HepG2 (cell line): ENCODE measurements around the gene PPP1R9A. TPM values are rescaled to one million over a fixed set of nuclear protein-coding genes. Genes with fewer than 3 reads are reported as not detected.

ENCODE experiments used
- ATAC-seq: fragments of 200-7000 bp; cut with Tn5 transposase; 3 replicates; pipeline ENCODE4 v1.9.1; 2020; ENCODE audit warnings: mild to moderate bottlenecking, moderate library complexity
- BruUV-seq: library from RNA; stranded (reverse); fragments of 400-500 nt; replicated peaks from 2 replicates; lab custom pipeline; 2021; lab: Mats Ljungman, UMichigan
- CTCF ChIA-PET: fragments of 300-600 bp; formaldehyde crosslinking; extraction: SDS; loops from one replicate; lab custom pipeline; 2021; ENCODE audit warnings: low total read pairs, inconsistent platforms, low intra/inter-chr PET ratio; lab: Yijun Ruan, JAX
- POLR2A ChIA-PET: fragments of 350-600 bp; sonication (Branson Sonifier 250); formaldehyde crosslinking; loops from one replicate; lab custom pipeline; 2020; ENCODE audit warnings: antibody characterized with exemption, inconsistent platforms; lab: Yijun Ruan, JAX
- DNase-seq: peaks from one replicate; pipeline ENCODE4 v3.0.0-alpha.2; 2015; ENCODE audit warnings: low spot score
- FAIRE-seq: peaks from 3 replicates; lab custom pipeline; 2011; peaks lifted over from hg19 to GRCh38; lab: Jason Lieb, UNC
- H2AFZ ChIP-seq: one replicate; pipeline ENCODE4 v1.6.1; 2011; ENCODE audit warnings: low read length, inconsistent platforms
- H3K27ac ChIP-seq: fragments of 300-600 bp; 3 replicates; pipeline ENCODE4 v1.8.0; 2011; ENCODE audit warnings: mixed run types, mild to moderate bottlenecking, mixed read lengths, low read length, inconsistent platforms; ENCODE audit not compliant: insufficient read depth; ENCODE audit errors: extremely low read length
- H3K27me3 ChIP-seq, 2 experiments: fragments of 200-600 bp in 1 of 2; 2 replicates in 1 of 2; 3 replicates in 1 of 2; pipeline versions ENCODE4 v1.6.0 to v1.8.0; 2011; ENCODE audit warnings: low read length in 2 of 2, mild to moderate bottlenecking in 2 of 2, moderate library complexity in 2 of 2, inconsistent platforms in 1 of 2; ENCODE audit not compliant: insufficient read depth in 2 of 2, control insufficient read depth in 1 of 2
- H3K36me3 ChIP-seq, 2 experiments: fragments of 200-600 bp in 1 of 2; replicated peaks in 1 of 2; 2 replicates in 1 of 2; 3 replicates in 1 of 2; pipeline versions ENCODE4 v1.5.1 to v1.8.0; 2011; ENCODE audit warnings: low read length in 2 of 2, inconsistent platforms in 1 of 2; ENCODE audit not compliant: insufficient read depth in 2 of 2, control insufficient read depth in 1 of 2
- H3K4me1 ChIP-seq: 2 replicates; pipeline ENCODE4 v1.5.1; 2012; ENCODE audit warnings: low read length, inconsistent platforms; ENCODE audit not compliant: insufficient read depth
- H3K4me2 ChIP-seq: 2 replicates; pipeline ENCODE4 v1.6.0; 2011; ENCODE audit warnings: low read depth, low read length, inconsistent platforms
- H3K4me3 ChIP-seq, 3 experiments: fragments of 200-600 bp in 1 of 3; sonication (generic), shearing (Covaris generic) in 1 of 3; replicated peaks in 1 of 3; 2 replicates each; pipeline ENCODE4 v1.5.1; 2011 to 2016; ENCODE audit warnings: low read length in 3 of 3, inconsistent platforms in 2 of 3, low read depth in 2 of 3, mild to moderate bottlenecking in 2 of 3, control low read depth in 1 of 3, mixed read lengths in 1 of 3; ENCODE audit not compliant: insufficient read depth in 1 of 3
- H3K79me2 ChIP-seq: one replicate; pipeline ENCODE4 v1.6.1; 2011; ENCODE audit warnings: low read length, inconsistent platforms; ENCODE audit not compliant: insufficient read depth
- H3K9ac ChIP-seq: 2 replicates; pipeline ENCODE4 v1.6.0; 2011; ENCODE audit warnings: mild to moderate bottlenecking, low read depth, low read length, inconsistent platforms; ENCODE audit not compliant: insufficient read depth
- H3K9me3 ChIP-seq: 2 replicates; pipeline ENCODE4 v1.5.1; 2012; ENCODE audit warnings: mild to moderate bottlenecking, low read length
- H4K20me1 ChIP-seq: 2 replicates; pipeline ENCODE4 v1.6.0; 2011; ENCODE audit warnings: inconsistent platforms, mild to moderate bottlenecking, low read length, moderate library complexity; ENCODE audit not compliant: insufficient read depth
- AGO1 ChIP-seq: fragments of 200-400 bp; formaldehyde crosslinking; IDR thresholded peaks from 2 replicates; pipeline ENCODE4 v1.6.1; 2017; ENCODE audit warnings: mild to moderate bottlenecking, low read depth, low read length, moderate library complexity; ENCODE audit not compliant: poor library complexity, severe bottlenecking
- ATF7-NPFF ChIP-seq: sonication (generic); formaldehyde crosslinking; IDR thresholded peaks from 2 replicates; pipeline ENCODE4 v1.8.1; 2023; ENCODE audit warnings: mild to moderate bottlenecking, low read depth, missing genetic modification reagents, moderate library complexity
- HNF4A ChIP-seq: sonication (generic); formaldehyde crosslinking; IDR thresholded peaks from 2 replicates; pipeline ENCODE4 v1.4.0; 2020; ENCODE audit warnings: missing genetic modification reagents
- HOXD1 ChIP-seq: sonication (generic); formaldehyde crosslinking; IDR thresholded peaks from 2 replicates; pipeline ENCODE4 v1.5.0; 2020; ENCODE audit warnings: missing genetic modification reagents
- NR3C1 ChIP-seq: sonication (generic); formaldehyde crosslinking; IDR thresholded peaks from 2 replicates; pipeline ENCODE4 v1.4.0; 2020; ENCODE audit warnings: missing genetic modification reagents
- PHF20 ChIP-seq: sonication (generic); formaldehyde crosslinking; IDR thresholded peaks from 2 replicates; pipeline ENCODE4 v1.5.0; 2020; ENCODE audit warnings: mild to moderate bottlenecking, missing genetic modification reagents
- RFX1 ChIP-seq: fragments of 450-650 bp; IDR thresholded peaks from 2 replicates; pipeline ENCODE4 v1.6.1; 2017
- SALL2 ChIP-seq: sonication (generic); formaldehyde crosslinking; IDR thresholded peaks from 2 replicates; pipeline ENCODE4 v1.8.1; 2023; ENCODE audit warnings: mild to moderate bottlenecking, missing genetic modification reagents, inconsistent platforms
- ZFAT ChIP-seq: sonication (generic); formaldehyde crosslinking; conservative IDR thresholded peaks from 2 replicates; pipeline ENCODE4 v1.8.1; 2023; ENCODE audit warnings: missing genetic modification reagents, inconsistent platforms
- ZFP36L2 ChIP-seq: sonication (generic); formaldehyde crosslinking; IDR thresholded peaks from 2 replicates; pipeline ENCODE4 v1.4.0; 2020; ENCODE audit warnings: missing genetic modification reagents
- ZNF589 ChIP-seq: sonication (generic); formaldehyde crosslinking; conservative IDR thresholded peaks from 2 replicates; pipeline ENCODE4 v1.8.0; 2022; ENCODE audit warnings: mild to moderate bottlenecking, moderate library complexity, missing genetic modification reagents
- ZNF660 ChIP-seq: sonication (generic); formaldehyde crosslinking; IDR thresholded peaks from 2 replicates; pipeline ENCODE4 v1.5.1; 2020; ENCODE audit warnings: mild to moderate bottlenecking, low read depth, missing genetic modification reagents, borderline replicate concordance
- ZNF703 ChIP-seq: sonication (generic); formaldehyde crosslinking; IDR thresholded peaks from 2 replicates; pipeline ENCODE4 v1.5.1; 2020; ENCODE audit warnings: missing genetic modification reagents, mild to moderate bottlenecking, moderate library complexity, borderline replicate concordance
- ZNF775 ChIP-seq: sonication (generic); formaldehyde crosslinking; IDR thresholded peaks from 2 replicates; pipeline ENCODE4 v1.4.0; 2020; ENCODE audit warnings: missing genetic modification reagents, mild to moderate bottlenecking, moderate library complexity, borderline replicate concordance
- ZNF780A ChIP-seq: sonication (generic); formaldehyde crosslinking; IDR thresholded peaks from 2 replicates; pipeline ENCODE4 v1.8.0; 2022; ENCODE audit warnings: mild to moderate bottlenecking, missing genetic modification reagents, moderate library complexity
- WGBS: methylation state at CpG from one replicate; pipeline ENCODE4 v1.1.6; 2017; ENCODE audit warnings: low lambda C conversion rate; 5-methylcytosine and 5-hydroxymethylcytosine counted together
- in situ Hi-C: cut with HindIII; loops from 2 replicates; pipeline ENCODE4 v1.10.0; 2017; ENCODE audit warnings: low pct_unique_long_range_greater_than_20kb; ENCODE audit not compliant: extremely low pct_ligation_motif_present
- intact Hi-C: fragments of 100-400 bp; cut with micrococcal nuclease; formaldehyde crosslinking; loops from one replicate; pipeline ENCODE4 v1.10.0; 2022; ENCODE audit not compliant: unreplicated experiment
- polyA plus RNA-seq, 8 experiments: library from polyadenylated mRNA; depleted of rRNA in 3 of 8; stranded (reverse) in 7 of 8; unstranded in 1 of 8; fragments of >200 nt; fragmentation: Illumina TruSeq in 4 of 8; extraction: Trizol in 4 of 8; gene quantifications; 2 replicates each; pipeline versions ENCODE4 v1.2.1 to v1.2.3, GENCODE V29; 2011 to 2016; ENCODE audit warnings: low read depth in 4 of 8, missing spikeins in 1 of 8, mixed read lengths in 1 of 8; ENCODE audit not compliant: insufficient read depth in 1 of 8
- total RNA-seq, 5 experiments: library from RNA; depleted of rRNA; stranded (reverse); fragments of >200 nt; fragmentation: Illumina TruSeq; extraction: Trizol; gene quantifications; 2 replicates each; pipeline ENCODE4 v1.2.3, GENCODE V29; 2016; ENCODE audit warnings: low read depth in 1 of 5
- TF ChIP-seq, protein P1 (sequence below): sonication (generic); formaldehyde crosslinking; IDR thresholded peaks from 2 replicates; pipeline ENCODE4 v1.9.0; 2022; ENCODE audit warnings: low read depth, missing genetic modification reagents

PPP1R9A gene
- total and polyA plus RNA-seq, 2 of the 13 experiments (the other 11 are each of a cell fraction or from before 2014, with no cell fraction given): 11.4 to 31.9 TPM

DNA sequence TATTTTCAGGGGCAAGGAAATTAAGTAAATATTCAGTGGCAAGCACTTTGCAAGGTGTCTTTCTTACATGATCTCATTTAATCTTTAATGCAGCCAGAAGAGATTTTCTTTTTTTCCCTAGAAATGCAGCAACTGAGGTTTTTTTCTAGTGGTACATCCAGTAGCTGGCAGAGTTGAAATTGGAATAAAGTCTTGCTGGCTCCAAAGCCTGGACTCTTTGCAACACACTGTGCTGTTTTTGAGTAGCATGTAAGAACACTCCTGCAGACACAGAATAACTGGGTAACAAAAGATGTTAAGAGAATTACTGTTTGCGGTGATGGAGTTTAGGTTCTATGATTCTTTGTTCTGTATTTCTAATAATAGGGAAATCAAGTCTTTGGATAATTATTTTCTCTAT is 293.3 kb downstream of the PPP1R9A start:
- ChIA-PET POLR2A (no interaction called here), CTCF (no interaction called here)
- H3K27me3 ChIP-seq: no peaks in the 10 kb centered on the region
- no peak overlapping the region for H3K4me3 ChIP-seq
- no peak overlapping the region for H3K27ac ChIP-seq
- no TSS peak for BruUV-seq
- in situ Hi-C loops (no loop called here), intact Hi-C loops (loop anchor here (5.0 to 10.0 kb wide), 2 partner anchors 543 to 756 kb away; partner anchors contain the start of gene SGCE)
- ATAC-seq (no peak), DNase-seq (no peak), FAIRE-seq (no peak)
- H3K9me3 ChIP-seq: no peaks in the 10 kb centered on the region
- H2AFZ ChIP-seq: no peak overlapping the region
- TF ChIP-seq RFX1 (no peak), ZNF589 (CRISPR knock-in tag) (no peak), ZFP36L2 (no peak), HOXD1 (CRISPR knock-in tag) (no peak), ATF7-NPFF (CRISPR knock-in tag) (no peak), ZFAT (CRISPR knock-in tag) (no peak), ZNF775 (CRISPR knock-in tag) (no peak), NR3C1 (CRISPR knock-in tag) (no peak), AGO1 (no peak), HNF4A (CRISPR knock-in tag) (no peak), ZNF660 (CRISPR knock-in tag) (no peak), ZNF780A (CRISPR knock-in tag) (no peak), PHF20 (CRISPR knock-in tag) (no peak), SALL2 (CRISPR knock-in tag) (no peak), ZNF703 (CRISPR knock-in tag) (no peak)
- TF ChIP-seq, protein P1, sequence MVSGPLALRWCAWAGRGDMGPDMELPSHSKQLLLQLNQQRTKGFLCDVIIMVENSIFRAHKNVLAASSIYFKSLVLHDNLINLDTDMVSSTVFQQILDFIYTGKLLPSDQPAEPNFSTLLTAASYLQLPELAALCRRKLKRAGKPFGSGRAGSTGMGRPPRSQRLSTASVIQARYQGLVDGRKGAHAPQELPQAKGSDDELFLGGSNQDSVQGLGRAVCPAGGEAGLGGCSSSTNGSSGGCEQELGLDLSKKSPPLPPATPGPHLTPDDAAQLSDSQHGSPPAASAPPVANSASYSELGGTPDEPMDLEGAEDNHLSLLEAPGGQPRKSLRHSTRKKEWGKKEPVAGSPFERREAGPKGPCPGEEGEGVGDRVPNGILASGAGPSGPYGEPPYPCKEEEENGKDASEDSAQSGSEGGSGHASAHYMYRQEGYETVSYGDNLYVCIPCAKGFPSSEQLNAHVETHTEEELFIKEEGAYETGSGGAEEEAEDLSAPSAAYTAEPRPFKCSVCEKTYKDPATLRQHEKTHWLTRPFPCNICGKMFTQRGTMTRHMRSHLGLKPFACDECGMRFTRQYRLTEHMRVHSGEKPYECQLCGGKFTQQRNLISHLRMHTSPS: no peak
- H3K9ac ChIP-seq: no peak overlapping the region
- H4K20me1 ChIP-seq: no peaks in the 10 kb centered on the region
- H3K4me1 ChIP-seq: no peaks in the 10 kb centered on the region
- H3K4me2 ChIP-seq: no peak overlapping the region
- 100% methylated on average over 1 of the region's 1 CpG for WGBS
- no peaks in the 10 kb centered on the region for H3K79me2 ChIP-seq
- H3K36me3 ChIP-seq: peaks cover 0 to 2% of the 10 kb centered on the region in 2 experiments; a peak in 4 of 5 replicates
